HepG2 (cell line): Measurements from ENCODE around the gene WNT5A. TPM values are rescaled to one million over a fixed set of nuclear protein-coding genes. Genes with fewer than 3 reads are reported as not detected.
A peak's percentile ranks its signal among the peaks of the same experiment; 100 is the strongest.

ENCODE experiments used
- ATAC-seq: fragments of 200-7000 bp; cut with Tn5 transposase; 3 replicates; pipeline ENCODE4 v1.9.1; 2020; ENCODE audit warnings: mild to moderate bottlenecking, moderate library complexity
- BruUV-seq: library from RNA; stranded (reverse); fragments of 400-500 nt; replicated peaks from 2 replicates; lab custom pipeline; 2021; lab: Mats Ljungman, UMichigan
- CTCF ChIA-PET: fragments of 300-600 bp; formaldehyde crosslinking; extraction: SDS; loops from one replicate; lab custom pipeline; 2021; ENCODE audit warnings: low total read pairs, inconsistent platforms, low intra/inter-chr PET ratio; lab: Yijun Ruan, JAX
- POLR2A ChIA-PET: fragments of 350-600 bp; sonication (Branson Sonifier 250); formaldehyde crosslinking; loops from one replicate; lab custom pipeline; 2020; ENCODE audit warnings: antibody characterized with exemption, inconsistent platforms; lab: Yijun Ruan, JAX
- DNase-seq: peaks from one replicate; pipeline ENCODE4 v3.0.0-alpha.2; 2015; ENCODE audit warnings: low spot score
- FAIRE-seq: peaks from 3 replicates; lab custom pipeline; 2011; peaks lifted over from hg19 to GRCh38; lab: Jason Lieb, UNC
- H2AFZ ChIP-seq: one replicate; pipeline ENCODE4 v1.6.1; 2011; ENCODE audit warnings: low read length, inconsistent platforms
- H3K27ac ChIP-seq: fragments of 300-600 bp; 3 replicates; pipeline ENCODE4 v1.8.0; 2011; ENCODE audit warnings: mixed run types, mild to moderate bottlenecking, mixed read lengths, low read length, inconsistent platforms; ENCODE audit not compliant: insufficient read depth; ENCODE audit errors: extremely low read length
- H3K27me3 ChIP-seq, 2 experiments: fragments of 200-600 bp in 1 of 2; 2 replicates in 1 of 2; 3 replicates in 1 of 2; pipeline versions ENCODE4 v1.6.0 to v1.8.0; 2011; ENCODE audit warnings: low read length in 2 of 2, mild to moderate bottlenecking in 2 of 2, moderate library complexity in 2 of 2, inconsistent platforms in 1 of 2; ENCODE audit not compliant: insufficient read depth in 2 of 2, control insufficient read depth in 1 of 2
- H3K36me3 ChIP-seq, 2 experiments: fragments of 200-600 bp in 1 of 2; replicated peaks in 1 of 2; 2 replicates in 1 of 2; 3 replicates in 1 of 2; pipeline versions ENCODE4 v1.5.1 to v1.8.0; 2011; ENCODE audit warnings: low read length in 2 of 2, inconsistent platforms in 1 of 2; ENCODE audit not compliant: insufficient read depth in 2 of 2, control insufficient read depth in 1 of 2
- H3K4me1 ChIP-seq: 2 replicates; pipeline ENCODE4 v1.5.1; 2012; ENCODE audit warnings: low read length, inconsistent platforms; ENCODE audit not compliant: insufficient read depth
- H3K4me2 ChIP-seq: 2 replicates; pipeline ENCODE4 v1.6.0; 2011; ENCODE audit warnings: low read depth, low read length, inconsistent platforms
- H3K4me3 ChIP-seq, 3 experiments: fragments of 200-600 bp in 1 of 3; sonication (generic), shearing (Covaris generic) in 1 of 3; replicated peaks in 1 of 3; 2 replicates each; pipeline ENCODE4 v1.5.1; 2011 to 2016; ENCODE audit warnings: low read length in 3 of 3, inconsistent platforms in 2 of 3, low read depth in 2 of 3, mild to moderate bottlenecking in 2 of 3, control low read depth in 1 of 3, mixed read lengths in 1 of 3; ENCODE audit not compliant: insufficient read depth in 1 of 3
- H3K79me2 ChIP-seq: one replicate; pipeline ENCODE4 v1.6.1; 2011; ENCODE audit warnings: low read length, inconsistent platforms; ENCODE audit not compliant: insufficient read depth
- H3K9ac ChIP-seq: 2 replicates; pipeline ENCODE4 v1.6.0; 2011; ENCODE audit warnings: mild to moderate bottlenecking, low read depth, low read length, inconsistent platforms; ENCODE audit not compliant: insufficient read depth
- H3K9me3 ChIP-seq: 2 replicates; pipeline ENCODE4 v1.5.1; 2012; ENCODE audit warnings: mild to moderate bottlenecking, low read length
- H4K20me1 ChIP-seq: 2 replicates; pipeline ENCODE4 v1.6.0; 2011; ENCODE audit warnings: inconsistent platforms, mild to moderate bottlenecking, low read length, moderate library complexity; ENCODE audit not compliant: insufficient read depth
- FLYWCH1 ChIP-seq: sonication (generic); formaldehyde crosslinking; IDR thresholded peaks from 2 replicates; pipeline ENCODE4 v1.8.1; 2023; ENCODE audit warnings: mild to moderate bottlenecking, missing genetic modification reagents
- MAFF ChIP-seq: IDR thresholded peaks from 2 replicates; pipeline ENCODE4 v1.6.1; 2011; ENCODE audit warnings: low read depth, low read length, improper control_type of control experiment
- MAFK ChIP-seq, 2 experiments: IDR thresholded peaks in 1 of 2; conservative IDR thresholded peaks in 1 of 2; 2 replicates each; pipeline ENCODE4 v1.6.1; 2011; ENCODE audit warnings: improper control_type of control experiment in 2 of 2, low read length in 2 of 2
- PHF20 ChIP-seq: sonication (generic); formaldehyde crosslinking; IDR thresholded peaks from 2 replicates; pipeline ENCODE4 v1.5.0; 2020; ENCODE audit warnings: mild to moderate bottlenecking, missing genetic modification reagents
- RFXANK ChIP-seq: IDR thresholded peaks from 2 replicates; pipeline ENCODE4 v1.6.1; 2016
- ZNF800 ChIP-seq: sonication (generic); formaldehyde crosslinking; IDR thresholded peaks from 2 replicates; pipeline ENCODE4 v1.4.0; 2020; ENCODE audit warnings: missing genetic modification reagents
- WGBS: methylation state at CpG from one replicate; pipeline ENCODE4 v1.1.6; 2017; ENCODE audit warnings: low lambda C conversion rate; 5-methylcytosine and 5-hydroxymethylcytosine counted together
- in situ Hi-C: cut with HindIII; loops from 2 replicates; pipeline ENCODE4 v1.10.0; 2017; ENCODE audit warnings: low pct_unique_long_range_greater_than_20kb; ENCODE audit not compliant: extremely low pct_ligation_motif_present
- intact Hi-C: fragments of 100-400 bp; cut with micrococcal nuclease; formaldehyde crosslinking; loops from one replicate; pipeline ENCODE4 v1.10.0; 2022; ENCODE audit not compliant: unreplicated experiment
- polyA plus RNA-seq, 8 experiments: library from polyadenylated mRNA; depleted of rRNA in 3 of 8; stranded (reverse) in 7 of 8; unstranded in 1 of 8; fragments of >200 nt; fragmentation: Illumina TruSeq in 4 of 8; extraction: Trizol in 4 of 8; gene quantifications; 2 replicates each; pipeline versions ENCODE4 v1.2.1 to v1.2.3, GENCODE V29; 2011 to 2016; ENCODE audit warnings: low read depth in 4 of 8, missing spikeins in 1 of 8, mixed read lengths in 1 of 8; ENCODE audit not compliant: insufficient read depth in 1 of 8
- total RNA-seq, 5 experiments: library from RNA; depleted of rRNA; stranded (reverse); fragments of >200 nt; fragmentation: Illumina TruSeq; extraction: Trizol; gene quantifications; 2 replicates each; pipeline ENCODE4 v1.2.3, GENCODE V29; 2016; ENCODE audit warnings: low read depth in 1 of 5
- TF ChIP-seq, protein P1 (sequence below): sonication (generic); formaldehyde crosslinking; IDR thresholded peaks from one replicate; pipeline ENCODE4 v1.5.1; 2020; ENCODE audit warnings: mild to moderate bottlenecking, missing genetic modification reagents; ENCODE audit errors: not compliant biosample characterization
- TF ChIP-seq, protein P2 (sequence below): IDR thresholded peaks from 2 replicates; pipeline ENCODE4 v1.4.0; 2020; ENCODE audit warnings: mild to moderate bottlenecking, missing genetic modification reagents
- TF ChIP-seq, protein P3 (sequence below): IDR thresholded peaks from 2 replicates; pipeline ENCODE4 v1.6.1; 2018; ENCODE audit warnings: missing genetic modification reagents

The WNT5A gene
- total and polyA plus RNA-seq, 2 of the 13 experiments (the other 11 are each of a cell fraction or from before 2014, with no cell fraction given) = not detected

GRCh38 chr3:55458181-55458790, 28.8 kb downstream of the WNT5A start:
- in situ Hi-C loops = no loop called here
- FAIRE-seq = no peak
- H3K36me3 ChIP-seq = no peaks in the 10 kb centered on the region
- H3K4me3 ChIP-seq = no peak overlapping the region
- no peaks in the 10 kb centered on the region for H3K79me2 ChIP-seq
- no peak for ATAC-seq
- H3K4me2 ChIP-seq = no peak overlapping the region
- no TSS peak for BruUV-seq
- H3K27ac ChIP-seq = no peak overlapping the region
- CTCF ChIA-PET = no interaction called here
- 0% methylated on average over 2 of the region's 5 CpGs for WGBS
- no peaks in the 10 kb centered on the region for H4K20me1 ChIP-seq
- H3K27me3 ChIP-seq = no peaks in the 10 kb centered on the region; a peak in 1 of 5 replicates
- H3K9me3 ChIP-seq = no peaks in the 10 kb centered on the region
- POLR2A ChIA-PET = no interaction called here
- no peak overlapping the region for H3K9ac ChIP-seq
- no peak for DNase-seq
- no peak overlapping the region for H2AFZ ChIP-seq
- intact Hi-C loops = no loop called here
- H3K4me1 ChIP-seq = no peaks in the 10 kb centered on the region
- TF ChIP-seq MAFF (peak; percentile 56), RFXANK (CRISPR knock-in tag) (no peak), FLYWCH1 (no peak), ZNF800 (no peak), MAFK (conservative IDR thresholded peaks at IDR 0.05 in 1 of 2, IDR thresholded peaks at IDR 0.05 in 1 of 2; ENCODE audit: low read length in 2 of 2) (peak; percentile 71 to 81), PHF20 (CRISPR knock-in tag) (no peak)
- TF ChIP-seq, protein P1, sequence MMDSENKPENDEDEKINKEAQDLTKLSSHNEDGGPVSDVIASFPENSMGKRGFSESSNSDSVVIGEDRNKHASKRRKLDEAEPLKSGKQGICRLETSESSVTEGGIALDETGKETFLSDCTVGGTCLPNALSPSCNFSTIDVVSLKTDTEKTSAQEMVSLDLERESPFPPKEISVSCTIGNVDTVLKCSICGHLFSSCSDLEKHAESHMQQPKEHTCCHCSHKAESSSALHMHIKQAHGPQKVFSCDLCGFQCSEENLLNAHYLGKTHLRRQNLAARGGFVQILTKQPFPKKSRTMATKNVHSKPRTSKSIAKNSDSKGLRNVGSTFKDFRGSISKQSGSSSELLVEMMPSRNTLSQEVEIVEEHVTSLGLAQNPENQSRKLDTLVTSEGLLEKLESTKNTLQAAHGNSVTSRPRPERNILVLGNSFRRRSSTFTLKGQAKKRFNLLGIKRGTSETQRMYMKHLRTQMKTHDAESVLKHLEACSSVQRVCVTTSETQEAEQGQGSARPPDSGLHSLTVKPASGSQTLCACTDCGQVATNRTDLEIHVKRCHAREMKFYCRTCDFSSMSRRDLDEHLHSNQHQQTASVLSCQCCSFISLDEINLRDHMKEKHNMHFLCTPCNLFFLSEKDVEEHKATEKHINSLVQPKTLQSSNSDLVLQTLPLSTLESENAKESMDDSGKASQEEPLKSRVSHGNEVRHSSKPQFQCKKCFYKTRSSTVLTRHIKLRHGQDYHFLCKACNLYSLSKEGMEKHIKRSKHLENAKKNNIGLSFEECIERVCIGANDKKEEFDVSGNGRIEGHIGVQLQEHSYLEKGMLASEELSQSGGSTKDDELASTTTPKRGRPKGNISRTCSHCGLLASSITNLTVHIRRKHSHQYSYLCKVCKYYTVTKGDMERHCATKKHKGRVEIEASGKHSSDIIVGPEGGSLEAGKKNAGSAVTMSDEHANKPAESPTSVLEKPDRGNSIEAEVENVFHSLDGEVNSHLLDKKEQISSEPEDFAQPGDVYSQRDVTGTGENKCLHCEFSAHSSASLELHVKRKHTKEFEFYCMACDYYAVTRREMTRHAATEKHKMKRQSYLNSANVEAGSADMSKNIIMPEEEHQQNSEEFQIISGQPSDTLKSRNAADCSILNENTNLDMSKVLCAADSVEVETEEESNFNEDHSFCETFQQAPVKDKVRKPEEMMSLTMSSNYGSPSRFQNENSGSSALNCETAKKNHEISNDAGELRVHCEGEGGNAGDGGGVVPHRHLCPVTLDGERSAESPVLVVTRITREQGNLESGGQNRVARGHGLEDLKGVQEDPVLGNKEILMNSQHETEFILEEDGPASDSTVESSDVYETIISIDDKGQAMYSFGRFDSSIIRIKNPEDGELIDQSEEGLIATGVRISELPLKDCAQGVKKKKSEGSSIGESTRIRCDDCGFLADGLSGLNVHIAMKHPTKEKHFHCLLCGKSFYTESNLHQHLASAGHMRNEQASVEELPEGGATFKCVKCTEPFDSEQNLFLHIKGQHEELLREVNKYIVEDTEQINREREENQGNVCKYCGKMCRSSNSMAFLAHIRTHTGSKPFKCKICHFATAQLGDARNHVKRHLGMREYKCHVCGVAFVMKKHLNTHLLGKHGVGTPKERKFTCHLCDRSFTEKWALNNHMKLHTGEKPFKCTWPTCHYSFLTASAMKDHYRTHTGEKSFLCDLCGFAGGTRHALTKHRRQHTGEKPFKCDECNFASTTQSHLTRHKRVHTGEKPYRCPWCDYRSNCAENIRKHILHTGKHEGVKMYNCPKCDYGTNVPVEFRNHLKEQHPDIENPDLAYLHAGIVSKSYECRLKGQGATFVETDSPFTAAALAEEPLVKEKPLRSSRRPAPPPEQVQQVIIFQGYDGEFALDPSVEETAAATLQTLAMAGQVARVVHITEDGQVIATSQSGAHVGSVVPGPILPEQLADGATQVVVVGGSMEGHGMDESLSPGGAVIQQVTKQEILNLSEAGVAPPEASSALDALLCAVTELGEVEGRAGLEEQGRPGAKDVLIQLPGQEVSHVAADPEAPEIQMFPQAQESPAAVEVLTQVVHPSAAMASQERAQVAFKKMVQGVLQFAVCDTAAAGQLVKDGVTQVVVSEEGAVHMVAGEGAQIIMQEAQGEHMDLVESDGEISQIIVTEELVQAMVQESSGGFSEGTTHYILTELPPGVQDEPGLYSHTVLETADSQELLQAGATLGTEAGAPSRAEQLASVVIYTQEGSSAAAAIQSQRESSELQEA = no peak
- TF ChIP-seq, protein P2, sequence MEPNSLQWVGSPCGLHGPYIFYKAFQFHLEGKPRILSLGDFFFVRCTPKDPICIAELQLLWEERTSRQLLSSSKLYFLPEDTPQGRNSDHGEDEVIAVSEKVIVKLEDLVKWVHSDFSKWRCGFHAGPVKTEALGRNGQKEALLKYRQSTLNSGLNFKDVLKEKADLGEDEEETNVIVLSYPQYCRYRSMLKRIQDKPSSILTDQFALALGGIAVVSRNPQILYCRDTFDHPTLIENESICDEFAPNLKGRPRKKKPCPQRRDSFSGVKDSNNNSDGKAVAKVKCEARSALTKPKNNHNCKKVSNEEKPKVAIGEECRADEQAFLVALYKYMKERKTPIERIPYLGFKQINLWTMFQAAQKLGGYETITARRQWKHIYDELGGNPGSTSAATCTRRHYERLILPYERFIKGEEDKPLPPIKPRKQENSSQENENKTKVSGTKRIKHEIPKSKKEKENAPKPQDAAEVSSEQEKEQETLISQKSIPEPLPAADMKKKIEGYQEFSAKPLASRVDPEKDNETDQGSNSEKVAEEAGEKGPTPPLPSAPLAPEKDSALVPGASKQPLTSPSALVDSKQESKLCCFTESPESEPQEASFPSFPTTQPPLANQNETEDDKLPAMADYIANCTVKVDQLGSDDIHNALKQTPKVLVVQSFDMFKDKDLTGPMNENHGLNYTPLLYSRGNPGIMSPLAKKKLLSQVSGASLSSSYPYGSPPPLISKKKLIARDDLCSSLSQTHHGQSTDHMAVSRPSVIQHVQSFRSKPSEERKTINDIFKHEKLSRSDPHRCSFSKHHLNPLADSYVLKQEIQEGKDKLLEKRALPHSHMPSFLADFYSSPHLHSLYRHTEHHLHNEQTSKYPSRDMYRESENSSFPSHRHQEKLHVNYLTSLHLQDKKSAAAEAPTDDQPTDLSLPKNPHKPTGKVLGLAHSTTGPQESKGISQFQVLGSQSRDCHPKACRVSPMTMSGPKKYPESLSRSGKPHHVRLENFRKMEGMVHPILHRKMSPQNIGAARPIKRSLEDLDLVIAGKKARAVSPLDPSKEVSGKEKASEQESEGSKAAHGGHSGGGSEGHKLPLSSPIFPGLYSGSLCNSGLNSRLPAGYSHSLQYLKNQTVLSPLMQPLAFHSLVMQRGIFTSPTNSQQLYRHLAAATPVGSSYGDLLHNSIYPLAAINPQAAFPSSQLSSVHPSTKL (CRISPR knock-in tag) = no peak
- TF ChIP-seq, protein P3, sequence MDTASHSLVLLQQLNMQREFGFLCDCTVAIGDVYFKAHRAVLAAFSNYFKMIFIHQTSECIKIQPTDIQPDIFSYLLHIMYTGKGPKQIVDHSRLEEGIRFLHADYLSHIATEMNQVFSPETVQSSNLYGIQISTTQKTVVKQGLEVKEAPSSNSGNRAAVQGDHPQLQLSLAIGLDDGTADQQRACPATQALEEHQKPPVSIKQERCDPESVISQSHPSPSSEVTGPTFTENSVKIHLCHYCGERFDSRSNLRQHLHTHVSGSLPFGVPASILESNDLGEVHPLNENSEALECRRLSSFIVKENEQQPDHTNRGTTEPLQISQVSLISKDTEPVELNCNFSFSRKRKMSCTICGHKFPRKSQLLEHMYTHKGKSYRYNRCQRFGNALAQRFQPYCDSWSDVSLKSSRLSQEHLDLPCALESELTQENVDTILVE (CRISPR knock-in tag) = no peak
